ENCODE data around the gene MAGI2.
"Not testable (repeated sequence)": the region's sequence is repeated elsewhere in the genome, so short reads cannot be mapped to it uniquely, and the experiment has no call there.

MAGI2 gene

GRCh38 chr7:78326876-78327275 is 1126.6 kb downstream of the MAGI2 start:
- FAIRE-seq = no peak

- no peak for FAIRE-seq
These were observed 1127.3 kb downstream of the MAGI2 start for GRCh38 chr7:78326189-78326588.

DNA sequence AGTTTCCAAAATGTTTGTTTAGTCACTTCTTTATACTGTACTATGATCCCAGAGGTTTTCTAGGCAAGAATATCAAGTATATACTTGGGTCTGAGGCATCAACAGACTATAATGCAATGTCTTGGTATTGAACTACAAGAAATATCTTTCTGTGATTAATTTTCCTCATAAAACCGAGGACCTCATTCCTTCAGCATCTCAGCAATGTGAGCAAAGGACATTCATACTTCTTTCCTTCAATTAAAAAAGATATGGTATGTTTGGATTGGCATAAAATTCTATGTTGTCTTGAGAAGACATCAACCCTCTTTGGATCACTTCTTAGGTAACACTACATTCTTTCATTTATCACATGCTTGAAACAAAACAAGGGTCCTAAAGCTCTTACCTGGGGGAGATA is 1130.3 kb downstream of the MAGI2 start:
- no peak for FAIRE-seq

GRCh38 chr7:78322231-78322630 is 1131.2 kb downstream of the MAGI2 start:
- not testable (repeated sequence) for FAIRE-seq

DNA sequence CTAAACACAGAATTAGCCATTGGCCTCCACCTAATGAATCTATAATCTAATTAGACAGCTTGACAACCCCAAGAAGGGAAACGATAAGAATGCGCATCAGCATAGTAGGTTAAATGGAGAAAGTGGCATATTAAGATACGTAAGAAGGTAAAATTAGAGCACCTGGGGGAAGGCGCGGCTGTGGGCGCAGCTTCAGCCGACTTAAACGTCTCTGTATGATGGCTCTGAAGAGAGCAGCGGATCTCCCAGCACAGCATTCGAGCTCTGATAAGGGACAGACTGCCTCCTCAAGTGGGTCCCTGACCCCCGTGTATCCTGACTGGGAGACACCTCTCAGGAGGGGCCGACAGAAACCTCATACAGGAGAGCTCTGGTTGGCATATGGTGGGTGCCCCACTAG is 1136.1 kb downstream of the MAGI2 start:
- FAIRE-seq = no peak

DNA sequence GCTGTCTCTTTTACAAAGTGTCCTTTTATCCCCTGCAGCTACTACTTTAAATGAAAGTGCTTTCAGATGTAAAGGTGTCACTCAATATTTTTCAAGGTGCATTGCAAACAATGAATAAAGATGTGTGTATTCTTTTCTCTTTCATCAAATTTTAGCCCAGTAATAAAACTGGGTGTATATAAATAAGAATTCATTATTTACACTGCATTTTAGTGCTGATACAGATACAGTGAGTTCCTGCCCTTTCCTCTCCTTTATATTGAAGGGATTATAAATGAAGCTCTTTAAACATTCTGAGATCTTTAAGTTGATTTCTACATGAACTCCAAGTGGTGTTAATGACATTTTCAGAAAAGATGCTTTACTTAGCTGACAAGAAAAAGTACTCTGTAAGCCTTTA is 1137.4 kb downstream of the MAGI2 start:
- no peak for FAIRE-seq

- FAIRE-seq = no peak
These were observed 1138.3 kb downstream of the MAGI2 start for GRCh38 chr7:78315119-78315518.

DNA sequence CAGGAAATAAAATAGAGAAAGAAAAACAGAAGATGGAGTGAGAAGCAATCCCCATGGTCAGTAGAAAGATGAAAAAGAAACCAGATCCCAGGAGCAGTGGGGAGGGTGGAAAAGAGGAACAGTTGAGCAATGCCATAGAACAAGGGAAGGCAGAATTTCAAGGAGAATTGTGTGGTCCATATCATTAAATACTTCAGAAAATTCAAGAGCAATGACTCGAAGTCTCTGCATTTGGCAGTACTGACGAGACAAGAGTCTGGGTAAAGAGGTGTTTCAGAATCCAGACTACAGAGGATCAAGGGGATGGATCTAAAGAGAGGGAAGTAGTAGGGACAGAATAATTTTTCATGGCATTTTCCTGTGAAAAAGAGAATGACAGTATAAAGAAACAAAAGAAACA is 1142.3 kb downstream of the MAGI2 start:
- FAIRE-seq = no peak

DNA sequence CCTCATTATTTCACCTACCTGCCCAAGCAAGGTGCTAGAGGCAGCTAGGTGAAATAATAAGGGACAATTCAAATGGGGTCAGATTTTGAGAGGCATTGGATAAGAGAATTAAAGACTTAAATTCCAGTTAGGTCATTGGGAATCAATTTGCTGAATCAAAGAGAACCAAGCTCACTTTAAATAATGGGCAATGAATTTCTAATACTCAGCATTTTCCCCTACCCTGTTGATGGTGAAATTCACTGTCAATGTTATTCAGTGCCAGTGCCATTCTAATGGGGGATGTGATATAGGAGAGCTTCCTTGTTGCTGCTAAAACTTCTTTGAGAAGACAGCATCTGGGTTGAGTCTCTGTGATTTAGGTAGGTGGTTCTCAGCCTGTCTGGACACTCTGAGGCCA is 1145.6 kb downstream of the MAGI2 start:
- FAIRE-seq = no peak

DNA sequence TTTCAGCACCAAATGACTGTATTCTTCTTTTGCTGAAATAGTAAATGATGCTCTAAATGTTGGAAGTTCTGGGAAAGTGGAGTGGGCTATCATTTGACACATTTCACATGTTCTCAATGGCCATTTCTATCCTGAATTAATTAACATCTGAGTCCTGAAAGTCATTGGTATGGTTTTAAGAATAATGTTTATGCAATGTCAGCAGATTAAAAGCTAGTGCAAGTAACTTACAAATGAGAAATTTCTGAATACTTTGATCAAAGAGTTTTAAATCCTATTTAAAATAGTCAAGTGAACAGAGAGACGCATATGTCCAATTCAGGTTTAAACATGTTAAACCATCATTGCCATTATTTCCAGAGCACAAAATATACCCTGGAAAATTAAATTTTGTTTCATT is 1146.8 kb downstream of the MAGI2 start:
- FAIRE-seq = no peak

DNA sequence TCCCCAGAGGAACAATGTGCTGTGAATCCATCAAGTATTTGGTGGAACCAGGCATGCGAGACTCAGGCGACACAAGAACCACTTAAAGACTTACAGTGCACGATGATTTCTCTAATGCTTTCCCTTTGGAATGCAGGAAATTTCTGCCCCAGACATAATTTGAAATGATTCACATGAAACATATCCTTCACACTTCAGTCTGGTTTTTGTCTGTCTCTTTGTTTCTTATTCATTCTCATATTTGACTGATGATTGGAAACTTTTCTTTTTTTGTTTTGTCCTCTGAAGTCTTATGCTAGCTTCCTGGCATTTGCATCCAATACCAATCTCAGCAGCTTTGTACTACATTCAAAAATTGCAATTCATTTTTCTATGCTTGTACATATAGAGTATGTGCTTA is 1152.1 kb downstream of the MAGI2 start:
- no peak for FAIRE-seq

DNA sequence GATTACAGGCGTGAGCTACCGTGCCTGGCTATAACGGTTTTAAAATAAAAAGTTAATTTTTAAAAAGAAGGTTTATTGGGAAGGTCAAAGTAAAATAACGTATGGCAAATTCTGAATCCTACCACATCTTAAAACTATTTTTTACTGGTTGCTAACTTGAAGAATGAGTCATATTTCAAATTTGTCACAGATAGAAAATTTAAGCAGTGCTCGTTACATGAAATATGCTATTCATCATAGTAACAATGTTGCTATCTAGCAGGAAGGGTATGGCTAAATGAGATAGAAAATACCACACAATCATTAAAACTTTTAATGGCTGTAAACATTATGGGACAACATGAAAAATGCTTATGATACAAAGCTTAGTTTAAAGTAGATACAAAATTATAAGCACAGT is 1154.4 kb downstream of the MAGI2 start:
- no peak for FAIRE-seq

DNA sequence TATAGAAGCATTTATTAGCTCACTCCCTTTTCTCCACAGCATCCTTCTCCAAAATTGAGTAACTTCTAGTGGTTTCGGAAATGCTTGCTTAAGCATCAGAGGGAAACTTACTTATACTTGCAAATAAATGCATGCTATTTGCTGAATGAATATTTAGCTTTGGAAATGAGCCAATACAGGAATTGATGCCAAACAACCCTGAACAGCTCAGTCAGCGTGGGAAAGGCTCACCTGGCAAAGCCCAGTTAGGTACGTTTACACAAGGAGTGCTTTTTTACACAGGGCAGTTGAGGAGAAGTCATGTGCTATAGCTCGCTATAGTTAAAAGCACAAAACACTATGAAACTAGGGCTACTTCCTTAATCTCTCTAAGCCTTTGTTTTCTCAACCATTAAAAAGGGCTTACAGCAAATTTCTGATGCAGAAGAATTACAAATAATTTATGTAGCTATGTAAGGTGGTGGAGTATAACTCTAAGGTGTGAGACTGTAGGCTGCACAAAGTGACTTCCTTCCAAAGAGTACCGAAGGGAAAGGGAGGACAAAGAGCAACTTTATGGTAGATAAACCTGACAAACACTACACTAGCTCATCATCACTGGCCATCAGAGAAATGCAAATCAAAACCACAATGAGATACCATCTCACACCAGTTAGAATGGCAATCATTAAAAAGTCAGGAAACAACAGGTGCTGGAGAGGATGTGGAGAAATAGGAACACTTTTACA is 1156.7 kb downstream of the MAGI2 start:
- no peak for FAIRE-seq

DNA sequence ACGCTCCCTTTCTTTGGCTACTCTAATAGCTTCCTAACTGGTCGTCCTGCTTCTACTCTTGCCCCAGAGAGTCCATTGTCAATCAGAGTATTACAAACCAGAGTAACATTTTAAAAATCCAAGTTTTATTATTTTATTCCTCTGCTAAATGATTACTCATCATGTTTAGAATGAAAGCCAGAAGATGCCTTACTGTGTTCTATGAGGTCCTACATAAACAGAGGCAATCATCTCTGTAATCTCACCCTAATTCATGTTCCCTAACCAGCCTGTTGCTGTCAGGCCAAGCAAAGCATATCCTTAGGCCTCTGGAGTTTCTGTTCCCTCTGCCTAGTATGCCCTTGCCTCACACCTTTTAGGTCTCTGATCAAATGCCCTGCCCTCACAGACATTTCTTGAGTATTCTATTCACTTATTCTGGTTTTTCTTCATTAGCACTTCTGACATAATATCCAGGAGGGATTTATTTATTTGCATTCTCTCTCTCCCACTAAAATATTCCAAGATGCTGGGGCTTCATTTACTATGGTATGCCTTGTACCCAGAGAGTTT is 1157.3 kb downstream of the MAGI2 start:
- FAIRE-seq = no peak

- not testable (repeated sequence) for FAIRE-seq
These were observed 1164.0 kb downstream of the MAGI2 start for GRCh38 chr7:78289471-78289870.

DNA sequence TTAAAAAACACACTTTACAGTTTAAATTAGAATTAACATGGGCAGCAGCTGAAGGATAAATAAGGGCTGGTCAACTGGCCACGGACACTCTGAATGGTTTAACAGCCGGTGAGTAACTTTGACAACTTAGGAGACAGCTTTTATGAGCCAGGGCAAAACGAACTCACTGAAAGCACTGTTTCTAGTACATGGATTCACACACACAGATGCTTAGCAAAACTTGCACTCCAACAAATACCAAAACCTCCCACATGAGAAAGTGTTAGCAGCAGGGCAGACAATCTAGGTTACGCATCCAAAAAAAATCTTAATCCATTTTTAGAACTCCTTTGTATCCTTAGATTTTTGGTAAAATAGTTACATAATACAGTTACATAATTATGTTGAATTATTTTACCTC is 1168.5 kb downstream of the MAGI2 start:
- FAIRE-seq = no peak

GRCh38 chr7:78280276-78280675 is 1173.2 kb downstream of the MAGI2 start:
- FAIRE-seq = no peak

- no peak for FAIRE-seq
These were observed 1174.0 kb downstream of the MAGI2 start for GRCh38 chr7:78279457-78279856.

GRCh38 chr7:78279032-78279431 is 1174.4 kb downstream of the MAGI2 start:
- no peak for FAIRE-seq

DNA sequence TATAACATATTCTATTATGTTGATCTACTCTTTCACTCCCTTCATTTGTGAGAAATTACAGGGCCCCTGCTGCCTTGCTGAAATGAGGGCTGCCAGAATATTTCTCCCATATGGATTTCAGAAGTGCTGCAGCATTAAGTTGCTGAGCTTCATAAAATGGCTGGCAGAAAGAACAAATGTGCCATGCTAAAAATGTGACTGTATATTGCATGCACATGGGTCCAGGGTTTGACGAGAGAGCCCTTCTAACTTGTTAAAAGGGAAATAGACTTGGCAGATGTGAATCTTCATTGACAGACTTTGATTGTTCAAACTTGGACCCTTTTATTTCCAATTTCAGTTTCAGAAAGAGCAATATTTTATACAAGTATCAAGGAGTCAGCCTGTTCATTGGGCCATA is 1186.3 kb downstream of the MAGI2 start:
- FAIRE-seq = no peak

- no peak for FAIRE-seq
These were observed 1188.0 kb downstream of the MAGI2 start for GRCh38 chr7:78265486-78265885.

GRCh38 chr7:78265071-78265470 is 1188.4 kb downstream of the MAGI2 start:
- FAIRE-seq = no peak

DNA sequence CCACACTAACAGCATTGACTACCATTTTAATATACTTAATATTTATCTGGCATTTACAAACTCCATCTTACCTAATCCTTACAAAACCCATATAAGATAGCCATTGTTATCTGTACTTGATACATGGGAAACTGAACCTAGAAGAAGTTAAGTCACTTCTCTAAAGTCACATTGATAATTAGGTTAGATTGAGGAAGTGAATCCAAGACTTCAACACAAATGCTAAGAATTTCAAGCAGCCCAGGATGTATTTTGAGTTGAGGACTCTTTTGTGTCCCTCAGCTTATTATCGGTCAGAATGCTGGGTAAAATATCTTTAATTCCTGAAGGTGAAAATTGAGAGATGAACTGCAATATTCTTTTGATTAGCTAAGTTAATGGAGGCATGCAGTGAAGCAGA is 1189.4 kb downstream of the MAGI2 start:
- no peak for FAIRE-seq

- FAIRE-seq = no peak
These were observed 1191.7 kb downstream of the MAGI2 start for GRCh38 chr7:78261739-78262138.

- no peak for FAIRE-seq
These were observed 1192.2 kb downstream of the MAGI2 start for GRCh38 chr7:78261302-78261701.
